ENCODE data around the gene CTNND2.

DNA sequence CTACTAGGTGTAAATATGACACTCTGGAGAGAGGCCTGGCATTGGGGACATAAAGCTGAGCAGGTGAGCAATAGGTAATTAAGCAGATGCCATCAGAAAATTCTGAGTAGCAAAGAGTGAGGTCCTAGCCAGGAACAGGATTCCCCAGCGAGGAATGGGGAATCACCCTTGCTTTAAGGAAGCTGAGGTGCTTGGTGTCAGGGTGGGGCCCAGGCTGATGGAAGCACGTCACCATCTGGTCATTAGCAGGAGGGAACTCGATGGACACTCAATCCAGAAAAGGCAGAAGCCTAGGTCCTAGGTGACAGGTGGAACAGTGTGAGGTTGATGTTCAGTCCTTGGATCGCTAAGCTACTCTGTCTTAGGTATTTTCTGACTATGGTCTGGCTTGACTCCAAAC lies 580.5 kb downstream of the CTNND2 start:
- TF ChIP-seq, protein P1, sequence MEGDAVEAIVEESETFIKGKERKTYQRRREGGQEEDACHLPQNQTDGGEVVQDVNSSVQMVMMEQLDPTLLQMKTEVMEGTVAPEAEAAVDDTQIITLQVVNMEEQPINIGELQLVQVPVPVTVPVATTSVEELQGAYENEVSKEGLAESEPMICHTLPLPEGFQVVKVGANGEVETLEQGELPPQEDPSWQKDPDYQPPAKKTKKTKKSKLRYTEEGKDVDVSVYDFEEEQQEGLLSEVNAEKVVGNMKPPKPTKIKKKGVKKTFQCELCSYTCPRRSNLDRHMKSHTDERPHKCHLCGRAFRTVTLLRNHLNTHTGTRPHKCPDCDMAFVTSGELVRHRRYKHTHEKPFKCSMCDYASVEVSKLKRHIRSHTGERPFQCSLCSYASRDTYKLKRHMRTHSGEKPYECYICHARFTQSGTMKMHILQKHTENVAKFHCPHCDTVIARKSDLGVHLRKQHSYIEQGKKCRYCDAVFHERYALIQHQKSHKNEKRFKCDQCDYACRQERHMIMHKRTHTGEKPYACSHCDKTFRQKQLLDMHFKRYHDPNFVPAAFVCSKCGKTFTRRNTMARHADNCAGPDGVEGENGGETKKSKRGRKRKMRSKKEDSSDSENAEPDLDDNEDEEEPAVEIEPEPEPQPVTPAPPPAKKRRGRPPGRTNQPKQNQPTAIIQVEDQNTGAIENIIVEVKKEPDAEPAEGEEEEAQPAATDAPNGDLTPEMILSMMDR (IDR thresholded peaks at IDR 0.05): no peak
- TF ChIP-seq EZH2 (IDR thresholded peaks at IDR 0.05): no peak
